Thyroid gland (tissue), 4 donors: ENCODE measurements around the gene PLXNA1.

Source experiments
- CTCF ChIP-seq, 6 experiments: fragments of 200-600 bp in 3 of 6; fragments of 450-650 bp in 3 of 6; sonication (generic) in 3 of 6; IDR thresholded peaks; one replicate each; pipeline ENCODE4 v1.5.1; 2016 to 2019; ENCODE audit warnings: antibody characterized with exemption in 6 of 6, mild to moderate bottlenecking in 2 of 6, inconsistent platforms in 1 of 6, moderate library complexity in 1 of 6
- POLR2A ChIP-seq, 2 donors: fragments of 450-650 bp; IDR thresholded peaks; one replicate each; pipeline ENCODE4 v1.6.1; 2017; ENCODE audit warnings: antibody characterized with exemption in 2 of 2, mild to moderate bottlenecking in 2 of 2, moderate library complexity in 1 of 2

GRCh38 chr3:127031845-127032244 is 48.9 kb downstream of the PLXNA1 start:
- TF ChIP-seq CTCF (IDR thresholded peaks at IDR 0.05) (no peak), POLR2A (IDR thresholded peaks at IDR 0.05) (no peak)
